ENCODE measurements around the gene CORO2B.

- TF ChIP-seq, protein P1, sequence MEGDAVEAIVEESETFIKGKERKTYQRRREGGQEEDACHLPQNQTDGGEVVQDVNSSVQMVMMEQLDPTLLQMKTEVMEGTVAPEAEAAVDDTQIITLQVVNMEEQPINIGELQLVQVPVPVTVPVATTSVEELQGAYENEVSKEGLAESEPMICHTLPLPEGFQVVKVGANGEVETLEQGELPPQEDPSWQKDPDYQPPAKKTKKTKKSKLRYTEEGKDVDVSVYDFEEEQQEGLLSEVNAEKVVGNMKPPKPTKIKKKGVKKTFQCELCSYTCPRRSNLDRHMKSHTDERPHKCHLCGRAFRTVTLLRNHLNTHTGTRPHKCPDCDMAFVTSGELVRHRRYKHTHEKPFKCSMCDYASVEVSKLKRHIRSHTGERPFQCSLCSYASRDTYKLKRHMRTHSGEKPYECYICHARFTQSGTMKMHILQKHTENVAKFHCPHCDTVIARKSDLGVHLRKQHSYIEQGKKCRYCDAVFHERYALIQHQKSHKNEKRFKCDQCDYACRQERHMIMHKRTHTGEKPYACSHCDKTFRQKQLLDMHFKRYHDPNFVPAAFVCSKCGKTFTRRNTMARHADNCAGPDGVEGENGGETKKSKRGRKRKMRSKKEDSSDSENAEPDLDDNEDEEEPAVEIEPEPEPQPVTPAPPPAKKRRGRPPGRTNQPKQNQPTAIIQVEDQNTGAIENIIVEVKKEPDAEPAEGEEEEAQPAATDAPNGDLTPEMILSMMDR (IDR thresholded peaks at IDR 0.05) = no peak
- TF ChIP-seq EZH2phosphoT487 (IDR thresholded peaks at IDR 0.05; ENCODE audit: borderline replicate concordance, low read depth) = no peak
- TF ChIP-seq, protein P2, sequence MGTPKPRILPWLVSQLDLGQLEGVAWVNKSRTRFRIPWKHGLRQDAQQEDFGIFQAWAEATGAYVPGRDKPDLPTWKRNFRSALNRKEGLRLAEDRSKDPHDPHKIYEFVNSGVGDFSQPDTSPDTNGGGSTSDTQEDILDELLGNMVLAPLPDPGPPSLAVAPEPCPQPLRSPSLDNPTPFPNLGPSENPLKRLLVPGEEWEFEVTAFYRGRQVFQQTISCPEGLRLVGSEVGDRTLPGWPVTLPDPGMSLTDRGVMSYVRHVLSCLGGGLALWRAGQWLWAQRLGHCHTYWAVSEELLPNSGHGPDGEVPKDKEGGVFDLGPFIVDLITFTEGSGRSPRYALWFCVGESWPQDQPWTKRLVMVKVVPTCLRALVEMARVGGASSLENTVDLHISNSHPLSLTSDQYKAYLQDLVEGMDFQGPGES (IDR thresholded peaks at IDR 0.05; ENCODE audit: low read depth, low read length) = no peak
These were observed 117.9 kb downstream of the CORO2B start for GRCh38 chr15:68696414-68697363.
